HG03521 (cell line): ENCODE measurements around the gene PRKN.

Source experiments
- ATAC-seq: cut with Tn5 transposase; IDR thresholded peaks from one replicate; pipeline ENCODE4 v1.9.1; 2021; ENCODE audit warnings: mild to moderate bottlenecking, moderate library complexity; ENCODE audit not compliant: unreplicated experiment

Gene PRKN

GRCh38 chr6:162153120-162153519 lies 574.4 kb downstream of the PRKN start:
- no peak for ATAC-seq

DNA sequence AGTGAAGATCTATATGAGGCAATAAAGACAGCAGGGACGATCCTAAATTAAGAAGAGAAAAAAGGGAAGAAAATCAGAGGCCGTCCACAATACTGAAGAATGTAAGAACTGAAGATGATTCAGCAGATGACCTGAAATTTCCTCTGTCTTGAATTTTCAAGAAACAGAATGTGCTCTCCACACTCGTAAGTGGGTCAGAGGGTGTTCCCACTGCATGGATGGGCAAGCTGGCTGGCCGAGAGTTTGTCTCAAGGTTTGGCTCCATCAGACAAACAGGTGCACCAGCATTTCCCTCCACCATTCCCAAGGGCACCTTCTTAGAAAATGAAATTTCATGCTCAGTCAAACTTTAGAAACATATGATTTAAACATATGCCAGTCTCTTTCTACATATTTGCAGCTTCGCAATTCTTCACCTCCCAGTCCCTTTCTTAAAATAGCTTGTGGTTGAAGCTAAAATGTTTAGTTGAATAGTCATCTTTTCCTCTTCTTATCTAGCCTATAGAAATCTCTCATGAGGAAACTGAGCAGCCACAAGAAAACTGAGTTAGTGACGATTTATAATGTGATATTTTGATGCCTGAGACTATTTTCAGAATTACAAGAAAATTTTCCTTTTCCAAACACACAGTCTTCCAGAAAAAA lies 576.4 kb downstream of the PRKN start:
- ATAC-seq: no peak

DNA sequence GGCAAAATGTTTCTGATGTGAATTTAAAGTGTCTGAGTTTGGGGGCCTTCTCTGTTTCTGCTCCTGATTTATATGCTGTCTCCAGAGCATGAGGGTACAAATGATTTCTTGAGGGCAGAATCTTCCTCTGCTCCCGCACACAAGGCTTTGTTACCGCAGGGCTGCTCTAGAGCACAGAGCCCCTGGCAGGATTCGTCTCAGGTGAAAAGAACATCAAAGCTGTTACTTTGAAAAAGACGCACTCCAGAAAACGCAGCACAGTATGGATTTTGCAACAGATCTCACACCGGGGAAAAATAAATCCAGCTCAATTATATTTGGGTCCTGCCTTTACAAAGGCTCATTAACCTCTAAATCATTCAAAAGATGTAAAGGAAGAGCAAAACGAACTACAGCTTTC lies 577.3 kb downstream of the PRKN start:
- no peak for ATAC-seq

GRCh38 chr6:162149786-162150185 lies 577.8 kb downstream of the PRKN start:
- ATAC-seq: no peak

- no peak for ATAC-seq
These were observed 579.8 kb downstream of the PRKN start for GRCh38 chr6:162147805-162148204.

- no peak for ATAC-seq
These were observed 580.3 kb downstream of the PRKN start for GRCh38 chr6:162147281-162147680.

- ATAC-seq: no peak
These were observed 587.2 kb downstream of the PRKN start for GRCh38 chr6:162140251-162140852.

GRCh38 chr6:162125659-162126058 lies 601.9 kb downstream of the PRKN start:
- no peak for ATAC-seq

- ATAC-seq: no peak
These were observed 602.7 kb downstream of the PRKN start for GRCh38 chr6:162124710-162125435.

DNA sequence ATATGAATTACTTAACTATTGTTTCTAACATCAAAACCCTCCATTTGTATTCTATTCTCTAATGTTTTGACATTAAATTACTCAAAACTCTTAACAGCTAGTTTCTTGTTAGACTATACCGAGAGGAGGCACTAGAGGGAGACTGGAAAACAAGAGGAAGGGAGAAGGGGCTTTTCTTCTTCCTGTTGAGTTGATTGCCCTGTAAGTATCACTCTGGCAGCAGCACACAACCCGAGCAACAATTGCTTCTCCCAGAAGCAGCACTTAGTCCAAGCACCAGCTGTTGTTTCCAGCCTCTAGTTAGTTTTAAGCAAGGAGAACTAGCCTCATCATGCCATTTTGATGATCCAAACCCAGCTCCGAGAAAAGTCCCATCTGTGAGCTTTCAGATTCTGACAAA lies 603.8 kb downstream of the PRKN start:
- no peak for ATAC-seq

DNA sequence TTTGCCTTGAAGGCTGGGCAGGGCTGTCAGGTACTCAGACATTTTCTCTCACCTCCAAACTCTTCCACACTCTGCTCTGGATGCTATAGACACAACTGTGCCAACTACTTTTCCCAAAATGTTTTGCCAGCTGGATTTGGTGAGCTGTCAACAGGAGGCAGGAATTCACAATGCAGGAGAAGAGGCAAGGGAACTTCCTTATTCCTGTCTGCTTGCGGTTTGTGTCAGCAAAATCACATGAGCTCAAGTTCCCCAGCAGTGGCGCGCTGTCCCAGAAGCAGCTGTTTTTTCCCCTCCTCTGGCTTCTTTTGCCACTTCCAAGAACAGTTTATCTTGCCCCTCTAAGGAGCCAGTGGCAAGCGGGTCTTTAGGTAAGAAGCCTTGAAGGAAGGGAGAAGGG lies 608.2 kb downstream of the PRKN start:
- ATAC-seq: no peak

DNA sequence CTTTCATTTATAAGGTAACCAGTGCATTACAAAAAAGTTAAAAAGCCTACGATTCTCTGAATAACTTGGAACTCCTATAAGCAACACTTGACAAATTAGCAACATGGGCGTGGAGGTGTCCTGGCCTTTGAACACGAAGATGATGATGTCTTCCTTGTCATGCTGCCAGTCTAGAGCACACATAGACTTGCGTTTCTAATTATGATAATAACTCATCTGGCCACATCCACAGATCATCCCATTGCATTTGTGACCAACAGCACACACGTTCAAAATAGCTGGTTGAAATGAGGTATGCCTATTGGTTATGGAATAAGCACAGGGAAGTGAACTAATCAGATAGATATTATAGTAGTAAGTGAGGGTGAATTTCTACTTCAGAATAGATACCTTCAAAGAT lies 608.9 kb downstream of the PRKN start:
- ATAC-seq: no peak

GRCh38 chr6:162116902-162117525 lies 610.6 kb downstream of the PRKN start:
- ATAC-seq: no peak

DNA sequence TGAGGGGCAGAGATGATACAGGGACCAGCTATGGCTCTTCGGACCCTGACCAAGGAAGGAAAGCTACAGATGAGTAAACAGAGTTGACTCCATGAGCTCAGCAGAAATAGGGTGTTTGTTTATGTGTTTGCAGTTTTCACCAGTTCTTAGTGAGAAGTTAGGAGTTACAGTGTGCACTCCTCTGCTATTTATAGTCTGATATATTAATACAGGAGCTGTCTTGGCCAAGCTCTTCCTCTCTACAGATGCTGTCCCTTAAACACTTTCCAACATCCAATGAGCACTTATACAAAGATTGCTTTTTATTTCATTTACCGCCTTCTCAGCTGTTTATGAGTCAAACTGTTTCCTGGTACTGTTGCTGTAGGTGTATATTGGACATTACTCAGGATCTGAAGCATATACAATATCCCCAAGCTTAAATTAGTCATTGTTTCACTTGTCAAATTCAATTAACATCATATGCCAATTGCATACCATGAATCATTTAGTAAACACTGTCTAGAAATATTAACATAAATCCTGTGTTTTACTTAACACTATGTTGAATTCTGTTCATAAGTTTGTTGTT lies 618.0 kb downstream of the PRKN start:
- ATAC-seq: no peak

DNA sequence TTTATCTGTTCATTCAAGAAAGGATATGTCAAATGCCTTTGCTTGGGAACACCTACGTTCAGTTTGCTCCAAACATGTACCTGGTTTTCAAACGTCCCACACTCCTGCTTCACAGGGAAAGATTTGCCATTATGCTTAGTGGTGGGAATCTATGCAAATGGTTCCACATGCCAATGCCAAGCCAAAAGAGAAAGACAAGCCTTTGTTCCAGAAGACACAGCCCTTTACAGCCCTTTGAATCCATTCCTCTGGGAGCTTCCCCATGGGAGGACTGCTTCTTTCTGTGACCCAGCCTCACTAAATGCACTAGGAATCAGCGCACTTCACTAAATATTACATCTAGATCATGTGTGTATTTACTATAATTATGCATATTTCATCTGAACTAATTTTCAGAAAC lies 619.5 kb downstream of the PRKN start:
- no peak for ATAC-seq

- ATAC-seq: no peak
These were observed 627.5 kb downstream of the PRKN start for GRCh38 chr6:162100096-162100495.

- no peak for ATAC-seq
These were observed 627.9 kb downstream of the PRKN start for GRCh38 chr6:162099685-162100084.

- ATAC-seq: no peak
These were observed 634.6 kb downstream of the PRKN start for GRCh38 chr6:162092816-162093502.

DNA sequence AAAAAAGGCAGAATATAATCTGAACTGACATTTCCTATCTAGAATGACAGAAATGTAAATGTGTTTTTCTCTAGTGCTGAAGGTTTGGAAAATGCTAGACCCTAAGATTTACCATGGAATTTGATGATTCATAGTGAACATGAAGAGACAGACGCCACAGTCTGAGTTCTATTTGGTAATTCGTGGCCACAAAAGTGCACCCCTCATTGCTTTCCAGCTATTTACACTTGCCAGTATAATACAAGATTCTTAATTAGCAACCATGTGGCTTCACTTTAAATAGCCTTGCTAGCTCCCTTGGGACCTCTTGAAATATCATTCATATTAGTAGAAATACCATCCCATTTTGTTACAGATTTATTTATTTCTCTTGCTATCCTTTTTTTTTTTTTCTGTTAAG lies 636.8 kb downstream of the PRKN start:
- ATAC-seq: no peak

GRCh38 chr6:162088091-162088490 lies 639.5 kb downstream of the PRKN start:
- ATAC-seq: no peak

- no peak for ATAC-seq
These were observed 642.0 kb downstream of the PRKN start for GRCh38 chr6:162085561-162085960.
